H1 (cell line): ENCODE data around the gene MORF4L1. TPM values are rescaled to one million over a fixed set of nuclear protein-coding genes. Genes with fewer than 3 reads are reported as not detected.

Experiments used
- polyA plus RNA-seq, 7 experiments: library from polyadenylated mRNA; depleted of rRNA in 3 of 7; stranded (reverse) in 5 of 7; unstranded in 2 of 7; fragments of >200 nt in 5 of 7; fragments of 200-250 nt in 2 of 7; gene quantifications; 1 replicate in 5 of 7; 2 replicates in 1 of 7; 4 replicates in 1 of 7; pipeline versions ENCODE4 v1.2.1 to v1.2.3, GENCODE V29; 2011 to 2013; ENCODE audit warnings: missing spikeins in 2 of 7, mixed read lengths in 2 of 7
- small RNA-seq: library from polyadenylated mRNA; stranded (forward); fragments of <200 nt; extraction: miRNeasy Mini kit (QIAGEN cat#:217004); gene quantifications from one replicate; pipeline ENCODE3, GENCODE V24; 2013; ENCODE audit not compliant: insufficient read depth
- total RNA-seq: library from RNA; stranded (reverse); fragmentation: NEBNext Ultra II Directional; extraction: Animal tissue kit (Norgen Biotek cat#: 25700); gene quantifications from 2 replicates; pipeline ENCODE4 v1.2.1, GENCODE V29; 2021

The MORF4L1 gene
- total and polyA plus RNA-seq, 2 of the 8 experiments (the other 6 are each of a cell fraction or from before 2014, with no cell fraction given), result 260 to 533 TPM

Small RNAs within 50 kb of the gene (small RNA-seq; reads per million reads assigned to genes)
- gene RNU6-415P, result not detected

Other genes starting within 250 kb of the MORF4L1 start
- gene CHRNB4, start 231.7 kb upstream of the MORF4L1 start, total RNA-seq, result 2.4 and 2.6 TPM in 2 replicates
- 4.1 and 4.5 TPM in 2 replicates for gene CHRNB4, start 231.7 kb upstream of the MORF4L1 start, polyA plus RNA-seq (2011; rRNA removed)
- 43.1 and 45.2 TPM in 2 replicates for gene ADAMTS7, start 61.4 kb upstream of the MORF4L1 start, total RNA-seq
- gene ADAMTS7, start 61.4 kb upstream of the MORF4L1 start, polyA plus RNA-seq (2011; rRNA removed), result 27.9 and 54.6 TPM in 2 replicates
- gene CTSH, start 72.2 kb downstream of the MORF4L1 start, total RNA-seq, result 31.3 and 34.0 TPM in 2 replicates
- gene CTSH, start 72.2 kb downstream of the MORF4L1 start, polyA plus RNA-seq (2011; rRNA removed), result 28.4 and 36.8 TPM in 2 replicates
- 0.34 and 0.67 TPM in 2 replicates for gene RASGRF1, start 217.9 kb downstream of the MORF4L1 start, total RNA-seq
- 0.42 and 0.61 TPM in 2 replicates for gene RASGRF1, start 217.9 kb downstream of the MORF4L1 start, polyA plus RNA-seq (2011; rRNA removed)